GM12864 (cell line): ENCODE measurements around the gene TMEM207.
A peak's percentile ranks its signal among the peaks of the same experiment; 100 is the strongest.

ENCODE experiments used
- DNase-seq: peaks from one replicate; pipeline ENCODE4 v3.0.0-alpha.2; 2011; ENCODE audit warnings: low read depth
- H3K4me3 ChIP-seq: 2 replicates; pipeline ENCODE4 v1.5.1; 2011; ENCODE audit warnings: mild to moderate bottlenecking, low read depth, low read length, control low read depth
- TF ChIP-seq, protein P1 (sequence below): IDR thresholded peaks from 2 replicates; pipeline ENCODE4 v1.5.1; 2011; ENCODE audit warnings: low read depth, mild to moderate bottlenecking, moderate library complexity, low read length, control low read depth, inconsistent platforms; ENCODE audit errors: missing control alignments

TMEM207 gene

DNA sequence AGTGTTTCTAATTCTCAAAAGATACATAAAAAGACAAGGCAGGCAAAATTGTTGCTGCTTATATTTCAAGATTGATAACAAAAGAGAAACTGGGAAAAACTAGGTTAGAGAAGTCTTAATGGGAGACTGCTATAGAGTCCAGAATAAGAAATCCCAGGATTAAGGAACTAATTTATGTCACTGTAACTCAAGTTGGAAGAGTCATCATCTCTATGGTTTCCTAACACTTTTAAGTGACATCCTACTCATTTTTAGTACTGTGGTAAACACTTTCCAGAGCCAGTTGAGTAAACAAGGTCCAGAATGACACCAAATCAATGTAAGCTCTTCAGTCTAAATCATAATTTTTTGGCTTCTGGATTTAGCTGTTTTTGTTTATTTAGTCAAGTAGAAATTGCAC lies 53.7 kb downstream of the TMEM207 start:
- TF ChIP-seq, protein P1, sequence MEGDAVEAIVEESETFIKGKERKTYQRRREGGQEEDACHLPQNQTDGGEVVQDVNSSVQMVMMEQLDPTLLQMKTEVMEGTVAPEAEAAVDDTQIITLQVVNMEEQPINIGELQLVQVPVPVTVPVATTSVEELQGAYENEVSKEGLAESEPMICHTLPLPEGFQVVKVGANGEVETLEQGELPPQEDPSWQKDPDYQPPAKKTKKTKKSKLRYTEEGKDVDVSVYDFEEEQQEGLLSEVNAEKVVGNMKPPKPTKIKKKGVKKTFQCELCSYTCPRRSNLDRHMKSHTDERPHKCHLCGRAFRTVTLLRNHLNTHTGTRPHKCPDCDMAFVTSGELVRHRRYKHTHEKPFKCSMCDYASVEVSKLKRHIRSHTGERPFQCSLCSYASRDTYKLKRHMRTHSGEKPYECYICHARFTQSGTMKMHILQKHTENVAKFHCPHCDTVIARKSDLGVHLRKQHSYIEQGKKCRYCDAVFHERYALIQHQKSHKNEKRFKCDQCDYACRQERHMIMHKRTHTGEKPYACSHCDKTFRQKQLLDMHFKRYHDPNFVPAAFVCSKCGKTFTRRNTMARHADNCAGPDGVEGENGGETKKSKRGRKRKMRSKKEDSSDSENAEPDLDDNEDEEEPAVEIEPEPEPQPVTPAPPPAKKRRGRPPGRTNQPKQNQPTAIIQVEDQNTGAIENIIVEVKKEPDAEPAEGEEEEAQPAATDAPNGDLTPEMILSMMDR: no peak
- no peak for DNase-seq
- H3K4me3 ChIP-seq: no peak overlapping the region

DNA sequence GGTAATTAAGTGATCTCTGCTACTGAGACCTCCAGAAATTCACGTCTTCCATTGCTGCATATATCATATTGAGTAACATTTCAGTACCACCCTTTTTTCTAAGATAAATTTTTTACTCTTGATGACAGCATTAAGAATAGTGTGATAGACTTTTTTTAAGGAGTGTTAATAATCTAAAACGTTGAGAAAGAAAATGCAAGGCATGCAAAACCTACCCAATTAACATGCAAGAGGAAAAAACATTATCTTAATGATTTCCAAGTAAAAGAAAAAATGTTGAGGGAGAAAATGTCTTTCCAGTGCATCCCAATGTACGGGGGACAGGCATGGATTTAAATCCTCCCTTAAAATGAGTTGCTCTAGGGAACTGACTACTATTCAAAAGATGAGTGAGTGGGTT lies 61.0 kb downstream of the TMEM207 start:
- no peak for DNase-seq
- H3K4me3 ChIP-seq: no peak overlapping the region
- TF ChIP-seq, protein P1: no peak

- no peak for DNase-seq
- H3K4me3 ChIP-seq: no peak within 1 kb of the TSS
- TF ChIP-seq, protein P1: no peak
Observed at GRCh38 chr3:190387578-190388213, 62.0 kb downstream of the TMEM207 start, which contains the start of gene CLDN16. Gene CLDN16 (plus strand): TSS chr3:190388163. CDS start chr3:190388330, 167 bp downstream.

DNA sequence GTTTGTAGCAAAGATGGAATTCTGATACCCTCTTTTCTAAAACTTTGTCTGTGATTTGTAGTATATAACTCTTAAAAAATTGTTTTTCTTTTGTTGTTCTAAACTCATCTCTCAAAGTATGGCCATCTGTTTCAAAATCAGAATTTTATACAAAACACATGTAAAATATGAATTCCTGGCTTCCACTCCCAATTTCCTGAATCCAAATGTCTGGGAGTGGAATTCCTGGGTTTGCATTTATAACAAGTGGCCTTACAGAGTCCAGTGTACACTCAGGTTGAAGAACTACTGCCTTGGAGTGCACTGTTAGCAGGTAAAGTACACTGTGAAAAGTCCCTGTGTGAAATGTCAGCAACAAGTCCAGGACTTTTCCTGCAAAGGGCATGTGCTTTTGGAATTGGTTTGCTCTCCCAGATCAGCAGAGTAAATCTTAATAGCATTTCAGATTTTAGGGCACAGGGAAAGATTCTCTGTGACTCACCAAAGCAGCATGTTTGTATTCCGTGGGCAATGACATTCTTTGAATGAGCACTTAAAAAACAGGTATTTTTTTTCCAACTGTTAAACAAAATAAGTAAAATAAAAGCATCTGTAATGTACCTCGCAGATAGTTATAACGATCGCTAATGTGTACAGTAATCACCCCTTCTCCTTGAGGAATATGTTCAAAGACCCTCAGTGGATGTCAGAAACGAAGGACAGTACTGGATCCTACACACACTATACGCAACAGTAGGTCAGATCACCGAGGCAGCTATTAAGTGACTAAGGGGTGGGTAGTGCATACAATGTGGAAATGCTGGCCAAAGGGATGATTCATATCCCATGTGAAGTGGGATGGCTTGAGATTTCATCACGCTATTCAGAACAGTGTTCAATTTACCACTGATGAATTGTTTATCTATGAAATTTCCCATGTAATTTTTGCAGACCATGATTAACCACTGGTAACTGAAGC lies 63.7 kb downstream of the TMEM207 start:
- H3K4me3 ChIP-seq: no peak overlapping the region
- TF ChIP-seq, protein P1: no peak
- no peak for DNase-seq

GRCh38 chr3:190384309-190384756 lies 65.4 kb downstream of the TMEM207 start:
- TF ChIP-seq, protein P1: peak; percentile 54
- peak; percentile 30 for DNase-seq
- H3K4me3 ChIP-seq: no peak overlapping the region

GRCh38 chr3:190382082-190382481 lies 67.6 kb downstream of the TMEM207 start:
- DNase-seq: no peak
- TF ChIP-seq, protein P1: no peak

More at GRCh38 chr3:190382082-190382481, 67.6 kb downstream of the TMEM207 start:
- no peak overlapping the region for H3K4me3 ChIP-seq
